Smooth muscle cell (in vitro differentiated cells): Measurements from ENCODE around the gene USP40. TPM values are rescaled to one million over a fixed set of nuclear protein-coding genes. Genes with fewer than 3 reads are reported as not detected.

ENCODE experiments used
- DNase-seq: peaks from one replicate; lab custom pipeline; 2025; ENCODE audit not compliant: unreplicated experiment; lab: John Stamatoyannopoulos, UW
- H2AFZ ChIP-seq: fragments of 200-600 bp; sonication (generic); 2 replicates; pipeline ENCODE4 v1.6.0; 2016; ENCODE audit warnings: antibody characterized with exemption, low read depth, mild to moderate bottlenecking
- H3F3A ChIP-seq: fragments of 200-600 bp; sonication (generic); 2 replicates; pipeline ENCODE4 v1.6.0; 2017; ENCODE audit warnings: antibody characterized with exemption, low read depth
- H3K27ac ChIP-seq: fragments of 200-600 bp; sonication (generic); 2 replicates; pipeline ENCODE4 v1.5.1; 2016; ENCODE audit warnings: low read depth, mild to moderate bottlenecking
- H3K27me3 ChIP-seq: fragments of 200-600 bp; sonication (generic); 2 replicates; pipeline ENCODE4 v1.6.1; 2016; ENCODE audit warnings: low read depth, mild to moderate bottlenecking
- H3K36me3 ChIP-seq: fragments of 200-600 bp; sonication (generic); 2 replicates; pipeline ENCODE4 v1.5.1; 2016; ENCODE audit warnings: low read depth
- H3K4me1 ChIP-seq: fragments of 200-600 bp; sonication (generic); 2 replicates; pipeline ENCODE4 v1.5.1; 2016; ENCODE audit warnings: low read depth
- H3K4me2 ChIP-seq: fragments of 200-600 bp; sonication (generic); 2 replicates; pipeline ENCODE4 v1.6.0; 2016; ENCODE audit warnings: mild to moderate bottlenecking
- H3K4me3 ChIP-seq: fragments of 200-600 bp; sonication (generic); 2 replicates; pipeline ENCODE4 v1.5.1; 2016; ENCODE audit warnings: mild to moderate bottlenecking
- H3K79me2 ChIP-seq: fragments of 200-600 bp; sonication (generic); 2 replicates; pipeline ENCODE4 v1.6.0; 2016; ENCODE audit warnings: low read depth, mild to moderate bottlenecking
- H3K9ac ChIP-seq: fragments of 200-600 bp; sonication (generic); 2 replicates; pipeline ENCODE4 v1.6.0; 2016; ENCODE audit warnings: low read depth
- H3K9me3 ChIP-seq: fragments of 200-600 bp; sonication (generic); replicated peaks from 2 replicates; pipeline ENCODE4 v1.5.1; 2016; ENCODE audit warnings: low read depth
- H4K20me1 ChIP-seq: fragments of 200-600 bp; sonication (generic); 2 replicates; pipeline ENCODE4 v1.6.0; 2016; ENCODE audit warnings: low read depth
- WGBS: methylation state at CpG from one replicate; pipeline ENCODE4 v1.1.7; 2016; ENCODE audit warnings: low lambda C conversion rate; 5-methylcytosine and 5-hydroxymethylcytosine counted together
- polyA plus RNA-seq: library from polyadenylated mRNA; unstranded; fragments of >200 nt; fragmentation: Nextera tagmentation; extraction: Ambion mirVana; gene quantifications from 2 replicates; pipeline ENCODE4 v1.2.1, GENCODE V29; 2016
- total RNA-seq: library from RNA; depleted of rRNA; stranded (reverse); fragments of >200 nt; gene quantifications from 2 replicates; pipeline ENCODE4 v1.2.3, GENCODE V29; 2014
- TF ChIP-seq, protein P1 (sequence below): fragments of 200-600 bp; sonication (generic); IDR thresholded peaks from 2 replicates; pipeline ENCODE4 v1.5.1; 2017; ENCODE audit warnings: borderline replicate concordance, mild to moderate bottlenecking, antibody characterized with exemption; ENCODE audit not compliant: insufficient read depth, poor library complexity, severe bottlenecking

USP40 gene, protein sequence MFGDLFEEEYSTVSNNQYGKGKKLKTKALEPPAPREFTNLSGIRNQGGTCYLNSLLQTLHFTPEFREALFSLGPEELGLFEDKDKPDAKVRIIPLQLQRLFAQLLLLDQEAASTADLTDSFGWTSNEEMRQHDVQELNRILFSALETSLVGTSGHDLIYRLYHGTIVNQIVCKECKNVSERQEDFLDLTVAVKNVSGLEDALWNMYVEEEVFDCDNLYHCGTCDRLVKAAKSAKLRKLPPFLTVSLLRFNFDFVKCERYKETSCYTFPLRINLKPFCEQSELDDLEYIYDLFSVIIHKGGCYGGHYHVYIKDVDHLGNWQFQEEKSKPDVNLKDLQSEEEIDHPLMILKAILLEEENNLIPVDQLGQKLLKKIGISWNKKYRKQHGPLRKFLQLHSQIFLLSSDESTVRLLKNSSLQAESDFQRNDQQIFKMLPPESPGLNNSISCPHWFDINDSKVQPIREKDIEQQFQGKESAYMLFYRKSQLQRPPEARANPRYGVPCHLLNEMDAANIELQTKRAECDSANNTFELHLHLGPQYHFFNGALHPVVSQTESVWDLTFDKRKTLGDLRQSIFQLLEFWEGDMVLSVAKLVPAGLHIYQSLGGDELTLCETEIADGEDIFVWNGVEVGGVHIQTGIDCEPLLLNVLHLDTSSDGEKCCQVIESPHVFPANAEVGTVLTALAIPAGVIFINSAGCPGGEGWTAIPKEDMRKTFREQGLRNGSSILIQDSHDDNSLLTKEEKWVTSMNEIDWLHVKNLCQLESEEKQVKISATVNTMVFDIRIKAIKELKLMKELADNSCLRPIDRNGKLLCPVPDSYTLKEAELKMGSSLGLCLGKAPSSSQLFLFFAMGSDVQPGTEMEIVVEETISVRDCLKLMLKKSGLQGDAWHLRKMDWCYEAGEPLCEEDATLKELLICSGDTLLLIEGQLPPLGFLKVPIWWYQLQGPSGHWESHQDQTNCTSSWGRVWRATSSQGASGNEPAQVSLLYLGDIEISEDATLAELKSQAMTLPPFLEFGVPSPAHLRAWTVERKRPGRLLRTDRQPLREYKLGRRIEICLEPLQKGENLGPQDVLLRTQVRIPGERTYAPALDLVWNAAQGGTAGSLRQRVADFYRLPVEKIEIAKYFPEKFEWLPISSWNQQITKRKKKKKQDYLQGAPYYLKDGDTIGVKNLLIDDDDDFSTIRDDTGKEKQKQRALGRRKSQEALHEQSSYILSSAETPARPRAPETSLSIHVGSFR
- total RNA-seq (18.0 and 23.6 TPM in 2 replicates), polyA plus RNA-seq (9.4 and 16.4 TPM in 2 replicates)

DNA sequence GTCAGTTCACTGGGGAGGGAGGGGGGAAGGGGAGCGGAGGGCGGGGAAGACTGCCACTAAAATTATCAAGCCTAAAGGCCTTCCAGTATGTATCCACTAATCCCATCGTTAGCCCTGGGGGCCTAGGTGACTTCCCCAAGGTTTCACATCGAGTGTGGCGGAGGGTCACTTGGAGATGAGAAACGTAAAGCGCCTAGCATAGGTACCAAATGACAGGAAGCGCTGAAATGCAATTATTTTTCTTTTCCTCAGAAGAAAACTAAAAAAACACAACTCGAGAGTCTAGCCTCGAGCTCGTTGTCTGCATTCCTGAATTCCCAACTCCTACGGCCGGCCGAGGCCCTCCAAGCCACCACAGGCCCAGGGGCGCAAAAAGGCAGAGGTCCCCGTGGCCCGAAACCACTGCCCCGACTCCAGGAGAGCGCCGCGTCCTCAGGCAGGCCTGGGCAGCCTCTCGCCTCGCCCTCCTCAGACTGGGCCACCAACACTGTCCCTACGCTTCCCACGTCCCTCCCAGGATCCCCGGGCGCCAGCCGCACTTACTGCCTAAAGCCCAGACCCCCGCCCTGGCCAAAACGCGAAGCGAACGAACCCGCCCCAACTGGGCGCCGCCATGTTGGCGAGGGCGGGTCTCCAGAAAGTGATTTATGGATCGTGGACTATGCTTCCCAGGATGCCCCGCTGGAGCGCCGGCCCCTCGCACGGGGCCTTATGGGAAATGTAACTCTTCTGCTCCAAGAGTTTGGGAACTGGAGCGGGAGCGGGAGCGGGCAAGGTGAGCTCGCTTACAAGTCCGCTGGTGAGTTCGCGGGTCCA is at the start of gene USP40:
Gene USP40, minus strand, starts transcription at position 642 of the 816 bp plus-strand sequence. CDS start 1,228 bp downstream, outside the sequence.
- Histone ChIP-seq H3K9me3 (no peaks in the 10 kb centered on the region), H4K20me1 (no peaks in the 10 kb centered on the region), H3K4me1 (peaks cover 19% of the 10 kb centered on the region), H2AFZ (peak within 1 kb of the TSS; percentile 65), H3K79me2 (no peaks in the 10 kb centered on the region), H3K36me3 (no peaks in the 10 kb centered on the region), H3K27me3 (no peaks in the 10 kb centered on the region), H3K4me3 (peak within 1 kb of the TSS; percentile 69), H3K9ac (peak within 1 kb of the TSS; percentile 92), H3K4me2 (peak within 1 kb of the TSS; percentile 89), H3F3A (peaks cover 12% of the 10 kb centered on the region), H3K27ac (peak within 1 kb of the TSS; percentile 91)
- under 1% methylated on average over 51 of the region's 51 CpGs for WGBS
- DNase-seq = peak; percentile 65
- TF ChIP-seq, protein P1, sequence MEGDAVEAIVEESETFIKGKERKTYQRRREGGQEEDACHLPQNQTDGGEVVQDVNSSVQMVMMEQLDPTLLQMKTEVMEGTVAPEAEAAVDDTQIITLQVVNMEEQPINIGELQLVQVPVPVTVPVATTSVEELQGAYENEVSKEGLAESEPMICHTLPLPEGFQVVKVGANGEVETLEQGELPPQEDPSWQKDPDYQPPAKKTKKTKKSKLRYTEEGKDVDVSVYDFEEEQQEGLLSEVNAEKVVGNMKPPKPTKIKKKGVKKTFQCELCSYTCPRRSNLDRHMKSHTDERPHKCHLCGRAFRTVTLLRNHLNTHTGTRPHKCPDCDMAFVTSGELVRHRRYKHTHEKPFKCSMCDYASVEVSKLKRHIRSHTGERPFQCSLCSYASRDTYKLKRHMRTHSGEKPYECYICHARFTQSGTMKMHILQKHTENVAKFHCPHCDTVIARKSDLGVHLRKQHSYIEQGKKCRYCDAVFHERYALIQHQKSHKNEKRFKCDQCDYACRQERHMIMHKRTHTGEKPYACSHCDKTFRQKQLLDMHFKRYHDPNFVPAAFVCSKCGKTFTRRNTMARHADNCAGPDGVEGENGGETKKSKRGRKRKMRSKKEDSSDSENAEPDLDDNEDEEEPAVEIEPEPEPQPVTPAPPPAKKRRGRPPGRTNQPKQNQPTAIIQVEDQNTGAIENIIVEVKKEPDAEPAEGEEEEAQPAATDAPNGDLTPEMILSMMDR = no peak

DNA sequence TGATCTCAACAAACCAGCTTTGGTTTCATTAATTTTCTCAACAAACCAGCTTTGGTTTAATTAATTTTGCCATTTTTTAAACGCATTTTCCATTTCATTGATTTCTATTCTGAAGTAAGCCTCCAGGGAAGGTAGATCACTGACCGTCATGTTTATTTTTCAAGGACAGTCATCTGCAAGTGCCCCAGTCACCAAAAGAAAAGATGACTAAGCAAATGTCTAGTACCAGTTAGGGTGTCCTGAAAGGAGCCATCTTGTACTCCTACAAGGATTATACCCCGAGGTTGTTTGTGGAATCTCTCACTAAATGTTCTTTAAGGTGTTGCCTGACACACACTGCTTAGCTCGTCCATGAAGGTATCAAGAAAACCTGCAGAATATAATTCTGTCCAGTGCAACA is 44.7 kb upstream of the USP40 start:
- Histone ChIP-seq H3K9ac (no peak overlapping the region), H3K27ac (no peak overlapping the region), H3F3A (no peaks in the 10 kb centered on the region), H3K79me2 (no peaks in the 10 kb centered on the region), H4K20me1 (no peaks in the 10 kb centered on the region), H3K36me3 (peaks cover 2% of the 10 kb centered on the region), H3K9me3 (no peaks in the 10 kb centered on the region), H3K27me3 (no peaks in the 10 kb centered on the region), H2AFZ (no peak overlapping the region), H3K4me2 (no peak overlapping the region), H3K4me3 (no peak overlapping the region), H3K4me1 (no peaks in the 10 kb centered on the region)
- no peak for DNase-seq
- TF ChIP-seq, protein P1 = no peak
- 83% methylated on average over 4 of the region's 4 CpGs for WGBS

DNA sequence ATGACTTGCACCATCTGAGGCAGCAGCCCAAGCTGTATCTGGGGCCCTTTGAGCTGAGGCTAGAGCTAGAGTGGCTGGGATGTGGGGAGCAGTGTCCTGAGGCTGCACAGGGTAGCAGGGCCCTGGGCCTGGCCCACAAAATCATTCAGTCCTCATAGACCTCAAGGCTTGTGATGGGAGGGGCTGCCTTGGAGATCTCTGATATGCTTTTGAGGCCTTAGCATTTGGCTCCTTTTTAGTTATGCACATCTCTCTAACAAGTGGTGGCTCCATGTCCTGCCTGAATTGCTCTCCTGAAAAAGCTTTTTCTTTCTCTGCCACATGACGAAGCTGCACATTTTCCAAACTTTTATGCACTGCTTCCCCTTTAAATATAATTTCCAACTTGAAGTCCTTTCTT is 39.1 kb upstream of the USP40 start:
- H3K9me3 ChIP-seq = no peaks in the 10 kb centered on the region
- peaks cover 2% of the 10 kb centered on the region for H3K36me3 ChIP-seq
- no peak overlapping the region for H3K4me3 ChIP-seq
- H3K79me2 ChIP-seq = no peaks in the 10 kb centered on the region
- WGBS = 75% methylated on average over 1 of the region's 1 CpG
- no peak overlapping the region for H2AFZ ChIP-seq
- H3K27me3 ChIP-seq = no peaks in the 10 kb centered on the region
- H3K4me2 ChIP-seq = no peak overlapping the region
- TF ChIP-seq, protein P1 = no peak
- no peak overlapping the region for H3K27ac ChIP-seq
- no peaks in the 10 kb centered on the region for H3K4me1 ChIP-seq
- H4K20me1 ChIP-seq = no peaks in the 10 kb centered on the region
- H3K9ac ChIP-seq = no peak overlapping the region
- H3F3A ChIP-seq = no peaks in the 10 kb centered on the region
- DNase-seq = no peak
